ENCODE data around the gene RAPGEF5.

GRCh38 chr7:22377703-22378102, 20.7 kb upstream of the RAPGEF5 start:
- no peak for TF ChIP-seq CTCF (IDR thresholded peaks at IDR 0.05)
- TF ChIP-seq MEF2A (IDR thresholded peaks at IDR 0.05; ENCODE audit: borderline replicate concordance, low read depth) = no peak
- TF ChIP-seq RFX5 (IDR thresholded peaks at IDR 0.05; ENCODE audit: low read length) = no peak
- TF ChIP-seq USF1 (IDR thresholded peaks at IDR 0.05; ENCODE audit: borderline replicate concordance, low read depth) = no peak
- TF ChIP-seq RCOR1 (IDR thresholded peaks at IDR 0.05; ENCODE audit: low read length) = no peak
- no peak for TF ChIP-seq TEAD4 (IDR thresholded peaks at IDR 0.05; ENCODE audit: borderline replicate concordance, insufficient read depth)
